ENCODE results near the gene NPIPA2.
"Not testable (repeated sequence)": the region's sequence is repeated elsewhere in the genome, so short reads cannot be mapped to it uniquely, and the experiment has no call there.

DNA sequence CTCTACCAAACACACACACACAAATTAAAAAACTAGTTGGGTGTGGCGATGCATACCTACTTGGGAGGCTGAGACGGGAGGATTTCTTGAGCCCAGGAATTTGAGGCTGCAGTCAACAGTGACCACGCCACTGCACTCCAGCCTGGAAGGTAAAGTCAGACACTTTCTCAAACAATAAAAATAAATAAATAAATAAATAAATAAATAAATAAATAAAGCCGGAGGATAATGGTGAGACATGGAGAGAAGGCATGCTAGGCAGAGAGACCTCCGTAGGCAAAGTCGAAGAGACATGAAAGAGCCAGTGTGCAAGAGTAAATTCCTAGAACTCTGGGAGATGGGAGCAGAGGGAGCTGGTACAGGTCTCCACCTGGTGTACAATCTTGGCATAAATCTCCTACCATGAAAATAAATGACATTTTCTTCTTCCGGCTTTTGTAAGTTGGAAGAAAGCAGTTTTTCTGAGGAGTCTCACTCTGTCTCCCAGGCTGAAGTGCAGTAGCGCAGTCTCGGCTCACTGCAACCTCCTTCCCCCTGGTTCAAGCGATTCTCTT is 1.4 kb upstream of the NPIPA2 start:
- TF ChIP-seq, protein P1, sequence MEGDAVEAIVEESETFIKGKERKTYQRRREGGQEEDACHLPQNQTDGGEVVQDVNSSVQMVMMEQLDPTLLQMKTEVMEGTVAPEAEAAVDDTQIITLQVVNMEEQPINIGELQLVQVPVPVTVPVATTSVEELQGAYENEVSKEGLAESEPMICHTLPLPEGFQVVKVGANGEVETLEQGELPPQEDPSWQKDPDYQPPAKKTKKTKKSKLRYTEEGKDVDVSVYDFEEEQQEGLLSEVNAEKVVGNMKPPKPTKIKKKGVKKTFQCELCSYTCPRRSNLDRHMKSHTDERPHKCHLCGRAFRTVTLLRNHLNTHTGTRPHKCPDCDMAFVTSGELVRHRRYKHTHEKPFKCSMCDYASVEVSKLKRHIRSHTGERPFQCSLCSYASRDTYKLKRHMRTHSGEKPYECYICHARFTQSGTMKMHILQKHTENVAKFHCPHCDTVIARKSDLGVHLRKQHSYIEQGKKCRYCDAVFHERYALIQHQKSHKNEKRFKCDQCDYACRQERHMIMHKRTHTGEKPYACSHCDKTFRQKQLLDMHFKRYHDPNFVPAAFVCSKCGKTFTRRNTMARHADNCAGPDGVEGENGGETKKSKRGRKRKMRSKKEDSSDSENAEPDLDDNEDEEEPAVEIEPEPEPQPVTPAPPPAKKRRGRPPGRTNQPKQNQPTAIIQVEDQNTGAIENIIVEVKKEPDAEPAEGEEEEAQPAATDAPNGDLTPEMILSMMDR (conservative IDR thresholded peaks at IDR 0.05; ENCODE audit: low read length) = not testable (repeated sequence)
- TF ChIP-seq EZH2phosphoT487 (IDR thresholded peaks at IDR 0.05; ENCODE audit: borderline replicate concordance, low read depth, low read length) = not testable (repeated sequence)
